ENCODE data around the gene GPATCH2. TPM values are rescaled to one million over a fixed set of nuclear protein-coding genes. Genes with fewer than 3 reads are reported as not detected.
A peak's percentile ranks its signal among the peaks of the same experiment; 100 is the strongest.

Gene GPATCH2
- total RNA-seq, 1 experiment from 2014 or later: 11.3 TPM

GRCh38 chr1:217484871-217485270 is 146.0 kb downstream of the GPATCH2 start:
- Histone ChIP-seq H3K27ac (ENCODE audit: low read depth, low read length) (no peak overlapping the region), H3K9ac (ENCODE audit: low read length) (no peak overlapping the region), H4K20me1 (ENCODE audit: insufficient read depth) (no peaks in the 10 kb centered on the region), H3K4me3 (replicated peaks in 1 of 2; ENCODE audit: low read depth in 1 of 2, low read length in 2 of 2) (no peak overlapping the region), H3K9me2 (ENCODE audit: insufficient read depth) (no peaks in the 10 kb centered on the region), H3K79me2 (ENCODE audit: insufficient read depth, low read length) (no peaks in the 10 kb centered on the region), H2AFZ (ENCODE audit: low read depth, low read length, poor library complexity, severe bottlenecking) (no peak overlapping the region), H3K27me3 (ENCODE audit: insufficient read depth, low read length) (no peaks in the 10 kb centered on the region), H3K4me1 (ENCODE audit: control insufficient read depth in 1 of 2, insufficient read depth in 2 of 2, low read length in 2 of 2) (no peaks in the 10 kb centered on the region), H3K4me2 (ENCODE audit: low read length) (no peak overlapping the region), H3K9me3 (ENCODE audit: control insufficient read depth in 1 of 2, insufficient read depth in 1 of 2, low read depth in 1 of 2, low read length in 2 of 2) (no peaks in the 10 kb centered on the region), H3K36me3 (ENCODE audit: control insufficient read depth in 1 of 2, insufficient read depth in 2 of 2, low read length in 2 of 2) (no peaks in the 10 kb centered on the region)
- ChIA-PET CTCF (no interaction called here), RAD21 (ENCODE audit: low non-redundant PET in 1 of 2, low total read pairs in 2 of 2, uncharacterized antibody in 2 of 2, unreplicated experiment in 2 of 2) (no interaction called here), POLR2A (no interaction called here)
- no TSS peak for BruUV-seq (replicated peaks)
- ATAC-seq (no peak), DNase-seq (ENCODE audit: low read depth, low spot score) (no peak)
- intact Hi-C loops (cut with micrococcal nuclease): no loop called here
- TF ChIP-seq SIN3A (IDR thresholded peaks at IDR 0.05; ENCODE audit: low read depth): no peak
- no peak for TF ChIP-seq SP1 (IDR thresholded peaks at IDR 0.05; ENCODE audit: low read depth)
- TF ChIP-seq ATF3 (IDR thresholded peaks at IDR 0.05): no peak

- intact Hi-C loops (cut with micrococcal nuclease): no loop called here
- no peaks in the 10 kb centered on the region for H3K27me3 ChIP-seq (ENCODE audit: insufficient read depth, low read length)
- no peak overlapping the region for H2AFZ ChIP-seq (ENCODE audit: low read depth, low read length, poor library complexity, severe bottlenecking)
- H3K9me2 ChIP-seq (ENCODE audit: insufficient read depth): no peaks in the 10 kb centered on the region
- ChIA-PET POLR2A (no interaction called here), CTCF (no interaction called here), RAD21 (ENCODE audit: low non-redundant PET in 1 of 2, low total read pairs in 2 of 2, uncharacterized antibody in 2 of 2, unreplicated experiment in 2 of 2) (no interaction called here)
- no peak overlapping the region for H3K27ac ChIP-seq (ENCODE audit: low read depth, low read length)
- H3K9ac ChIP-seq (ENCODE audit: low read length): no peak overlapping the region
- peak; percentile 77 for ATAC-seq
- BruUV-seq (replicated peaks): no TSS peak
- no peak overlapping the region for H3K4me3 ChIP-seq (replicated peaks in 1 of 2; ENCODE audit: low read depth in 1 of 2, low read length in 2 of 2)
- no peak overlapping the region for H3K4me2 ChIP-seq (ENCODE audit: low read length)
- H3K36me3 ChIP-seq (ENCODE audit: control insufficient read depth in 1 of 2, insufficient read depth in 2 of 2, low read length in 2 of 2): no peaks in the 10 kb centered on the region
- H3K9me3 ChIP-seq (ENCODE audit: control insufficient read depth in 1 of 2, insufficient read depth in 1 of 2, low read depth in 1 of 2, low read length in 2 of 2): no peaks in the 10 kb centered on the region
- H3K79me2 ChIP-seq (ENCODE audit: insufficient read depth, low read length): no peaks in the 10 kb centered on the region
- TF ChIP-seq SP1 (IDR thresholded peaks at IDR 0.05; ENCODE audit: low read depth) (no peak), CBX3 (IDR thresholded peaks at IDR 0.05; ENCODE audit: low read depth) (no peak), POLR2A (IDR thresholded peaks at IDR 0.05; ENCODE audit: borderline replicate concordance, extremely low read depth, insufficient read depth, insufficient read length) (no peak)
- no peaks in the 10 kb centered on the region for H4K20me1 ChIP-seq (ENCODE audit: insufficient read depth)
- DNase-seq (ENCODE audit: low read depth, low spot score): peak; percentile 8
- H3K4me1 ChIP-seq (ENCODE audit: control insufficient read depth in 1 of 2, insufficient read depth in 2 of 2, low read length in 2 of 2): no peaks in the 10 kb centered on the region
Measured at GRCh38 chr1:217482356-217483102, 148.4 kb downstream of the GPATCH2 start.
